NT2/D1 (cell line): ENCODE results near the gene ATAT1.

Source experiments
- SUZ12 ChIP-seq: IDR thresholded peaks from 2 replicates; pipeline ENCODE4 v1.6.1; 2011; ENCODE audit not compliant: insufficient read length, insufficient read depth; ENCODE audit errors: extremely low read depth
- YY1 ChIP-seq: IDR thresholded peaks from 2 replicates; pipeline ENCODE4 v1.6.1; 2011; ENCODE audit not compliant: insufficient read length, insufficient read depth

DNA sequence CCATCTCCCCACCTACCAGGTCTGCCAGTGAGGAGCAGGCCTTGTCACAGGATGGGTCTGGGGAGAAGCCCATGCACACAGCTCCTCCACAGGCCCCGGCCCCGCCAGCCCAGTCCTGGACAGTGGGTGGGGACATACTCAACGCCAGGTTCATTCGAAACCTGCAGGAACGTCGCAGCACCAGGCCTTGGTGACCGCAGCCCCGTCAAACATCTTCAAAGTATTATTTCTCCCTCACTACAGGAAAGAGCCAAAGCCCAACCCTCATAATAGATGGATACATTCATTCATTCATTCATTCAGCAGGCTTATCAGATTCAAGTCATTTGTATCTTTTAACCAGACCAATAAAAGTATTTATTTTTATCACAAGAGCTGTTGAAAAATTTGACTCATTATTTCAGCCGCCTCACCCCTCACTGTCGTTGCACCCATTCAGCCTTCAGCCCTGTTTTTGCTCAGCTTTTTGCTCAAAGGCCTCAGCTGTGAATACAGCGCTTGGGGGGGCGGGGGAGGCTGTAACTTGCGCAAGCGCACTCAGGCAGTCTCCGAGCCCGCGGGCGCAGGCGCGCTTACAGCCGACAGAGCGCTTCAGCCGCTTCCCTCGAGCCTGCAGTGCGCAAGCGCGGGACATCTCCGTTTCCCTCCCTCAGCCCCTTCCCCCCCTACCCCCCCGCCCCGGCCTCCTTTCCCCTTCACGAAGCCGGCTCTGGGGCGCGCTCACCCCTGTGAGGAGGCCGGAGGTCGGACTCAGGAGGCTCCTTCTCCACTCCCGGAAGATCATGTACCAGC is 20.0 kb downstream of the ATAT1 start, which contains the start of gene C6orf136:
- no peak for TF ChIP-seq SUZ12
- TF ChIP-seq YY1, result no peak
